PFSK-1 (cell line): ENCODE data around the gene MYO9A.

ENCODE experiments used
- FOXP2 ChIP-seq: optimal IDR thresholded peaks from 2 replicates; pipeline ENCODE3; 2011; ENCODE audit warnings: borderline replicate concordance, control low read depth, inconsistent platforms; ENCODE audit not compliant: insufficient read depth; ENCODE audit errors: extremely low read length, extremely low read depth
- POLR2AphosphoS5 ChIP-seq: IDR thresholded peaks from 2 replicates; pipeline ENCODE4 v1.6.1; 2012; ENCODE audit warnings: low read depth, mild to moderate bottlenecking, control low read depth, low read length, moderate library complexity
- REST ChIP-seq, 2 experiments: IDR thresholded peaks; 2 replicates each; pipeline versions ENCODE4 v1.6.1 to v1.8.0; 2011 to 2012; ENCODE audit warnings: low read depth in 2 of 2, low read length in 2 of 2, control low read depth in 1 of 2, inconsistent platforms in 1 of 2, mild to moderate bottlenecking in 1 of 2, moderate library complexity in 1 of 2; ENCODE audit not compliant: insufficient read depth in 1 of 2
- SIN3A ChIP-seq: IDR thresholded peaks from 2 replicates; pipeline ENCODE4 v1.6.1; 2012; ENCODE audit warnings: mild to moderate bottlenecking, low read length, moderate library complexity, borderline replicate concordance; ENCODE audit not compliant: insufficient read depth
- TAF1 ChIP-seq: IDR thresholded peaks from 2 replicates; pipeline ENCODE4 v1.6.1; 2012; ENCODE audit warnings: low read length, control low read depth, borderline replicate concordance; ENCODE audit not compliant: insufficient read depth

Gene MYO9A

GRCh38 chr15:71973366-71973765 lies 144.6 kb downstream of the MYO9A start:
- TF ChIP-seq SIN3A (no peak), TAF1 (no peak), FOXP2 (no peak), REST (IDR thresholded peaks at IDR 0.05; ENCODE audit: insufficient read depth in 1 of 2, low read depth in 2 of 2, low read length in 2 of 2) (no peak), POLR2AphosphoS5 (no peak)

DNA sequence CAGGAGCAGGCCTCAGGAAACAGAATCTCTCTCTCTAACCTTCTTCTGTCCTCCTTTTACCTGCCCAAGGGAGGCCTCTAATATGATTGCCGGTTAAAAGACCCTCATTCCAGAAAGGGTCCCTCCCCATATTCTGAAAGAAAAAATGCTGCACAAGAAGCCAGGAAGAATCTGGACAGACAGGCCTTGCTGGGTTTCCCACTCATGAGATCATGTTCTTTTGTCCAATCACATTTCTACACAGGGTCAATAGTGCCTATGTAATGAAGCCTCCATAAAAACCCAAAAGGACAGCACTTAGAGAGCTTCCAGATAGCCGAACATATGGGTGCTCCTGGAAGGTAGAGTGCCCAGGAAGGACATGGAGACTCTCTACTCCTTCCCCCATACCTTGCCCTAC lies 146.0 kb downstream of the MYO9A start:
- TF ChIP-seq TAF1: no peak
- TF ChIP-seq FOXP2: no peak
- TF ChIP-seq POLR2AphosphoS5: no peak
- TF ChIP-seq REST (IDR thresholded peaks at IDR 0.05; ENCODE audit: insufficient read depth in 1 of 2, low read depth in 2 of 2, low read length in 2 of 2): no peak
- TF ChIP-seq SIN3A: no peak

GRCh38 chr15:71970435-71970834 lies 147.5 kb downstream of the MYO9A start:
- no peak for TF ChIP-seq POLR2AphosphoS5
- TF ChIP-seq TAF1: no peak
- TF ChIP-seq FOXP2: no peak
- no peak for TF ChIP-seq SIN3A
- no peak for TF ChIP-seq REST (IDR thresholded peaks at IDR 0.05; ENCODE audit: insufficient read depth in 1 of 2, low read depth in 2 of 2, low read length in 2 of 2)

DNA sequence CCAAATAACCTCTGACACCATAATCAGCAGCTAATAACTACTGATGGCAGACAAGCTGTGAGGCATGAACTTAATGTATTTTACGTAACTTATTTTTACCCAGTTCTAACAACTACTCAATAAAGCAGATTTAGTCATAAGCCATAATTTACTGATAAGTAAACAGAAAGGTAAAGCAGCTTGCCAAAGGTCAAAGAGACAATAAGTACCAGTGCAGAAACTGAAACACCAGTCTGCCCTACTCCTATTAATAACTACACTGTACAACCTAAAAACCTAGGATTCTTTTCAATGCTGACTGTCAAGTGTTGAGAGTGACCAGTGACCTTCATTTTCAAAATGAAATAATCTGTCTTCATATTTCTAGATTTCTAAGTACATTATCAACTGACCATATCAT lies 155.4 kb downstream of the MYO9A start:
- TF ChIP-seq REST (IDR thresholded peaks at IDR 0.05; ENCODE audit: insufficient read depth in 1 of 2, low read depth in 2 of 2, low read length in 2 of 2) (no peak), FOXP2 (no peak), TAF1 (no peak), SIN3A (no peak), POLR2AphosphoS5 (no peak)

DNA sequence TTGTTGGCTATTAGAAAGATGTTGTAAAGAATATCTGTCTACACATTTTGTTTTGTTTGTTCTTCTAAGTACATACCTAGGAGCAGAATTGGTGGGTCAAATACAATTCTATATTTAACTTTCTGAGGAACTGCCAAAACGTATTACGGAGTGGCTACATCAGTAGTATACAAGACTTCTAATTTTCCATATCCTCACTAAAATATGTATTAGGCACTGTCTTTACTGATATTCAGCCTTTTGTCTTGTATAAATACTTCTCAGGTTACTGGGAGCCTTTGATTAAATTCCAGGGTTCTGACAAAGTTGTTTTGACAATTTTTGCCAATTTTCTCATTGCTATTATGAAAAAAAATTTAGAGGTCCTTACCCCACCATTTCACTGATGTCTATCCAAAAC lies 160.9 kb downstream of the MYO9A start:
- no peak for TF ChIP-seq POLR2AphosphoS5
- no peak for TF ChIP-seq TAF1
- TF ChIP-seq REST (IDR thresholded peaks at IDR 0.05; ENCODE audit: insufficient read depth in 1 of 2, low read depth in 2 of 2, low read length in 2 of 2): no peak
- no peak for TF ChIP-seq SIN3A
- TF ChIP-seq FOXP2: no peak
